ENCODE data around the gene MYLK. TPM values are rescaled to one million over a fixed set of nuclear protein-coding genes. Genes with fewer than 3 reads are reported as not detected.

The MYLK gene
- polyA plus RNA-seq, 1 donor (not counting 4 experiments of a cell fraction or from before 2014, with no cell fraction given) = 7.8 TPM

DNA sequence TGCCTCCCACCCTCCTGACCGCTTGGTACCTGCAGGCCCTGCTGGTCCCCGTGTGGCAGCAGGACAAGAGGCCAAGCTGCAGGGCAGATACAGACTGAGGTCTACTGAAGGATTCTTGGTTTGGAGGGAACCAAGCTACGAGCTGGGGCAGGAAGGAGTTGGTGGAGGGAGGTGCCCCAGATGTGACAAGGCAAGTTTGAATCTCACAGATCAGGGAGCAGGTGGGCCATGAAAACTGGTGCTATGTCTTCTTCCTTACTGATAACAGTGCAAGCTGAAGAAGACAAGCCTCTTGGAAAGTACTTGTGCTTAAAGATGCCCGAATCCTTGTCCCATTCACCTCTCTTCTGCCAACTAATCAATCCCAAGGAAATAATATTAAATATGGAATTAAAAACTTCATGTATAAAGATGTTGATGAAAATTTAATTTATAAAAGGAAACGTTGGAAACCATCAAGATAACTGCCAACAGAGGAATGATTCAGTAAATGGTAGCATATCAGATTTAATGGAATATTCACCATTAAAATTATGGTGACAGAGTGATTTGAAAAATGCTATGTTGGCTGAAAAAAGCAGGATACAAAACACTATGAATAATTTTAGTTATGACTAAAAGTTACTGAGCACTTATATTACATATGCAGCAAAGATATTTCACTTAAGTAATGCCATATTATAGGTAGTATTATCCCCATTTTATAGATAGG lies 107.9 kb downstream of the MYLK start:
- H3K4me2 ChIP-seq (ENCODE audit: control insufficient read depth, extremely low read depth, insufficient read depth, low read depth, low read length) = no peak overlapping the region
- no peaks in the 10 kb centered on the region for H3K9me1 ChIP-seq (ENCODE audit: control insufficient read depth, extremely low read depth, insufficient read depth, low read length)
- peaks cover 2% of the 10 kb centered on the region for H4K20me1 ChIP-seq (ENCODE audit: control insufficient read depth, extremely low read depth, insufficient read depth, low read length)
- no peak overlapping the region for H3K9ac ChIP-seq (ENCODE audit: control insufficient read depth, extremely low read depth, insufficient read depth, low read length)
- H3K36me3 ChIP-seq (ENCODE audit: control insufficient read depth in 2 of 2, extremely low read depth in 1 of 2, insufficient read depth in 2 of 2, low read length in 2 of 2) = no peaks in the 10 kb centered on the region
- H3K79me2 ChIP-seq (ENCODE audit: control insufficient read depth, insufficient read depth, low read length) = no peaks in the 10 kb centered on the region
- DNase-seq (ENCODE audit: low read depth, low spot score) = no peak
- no peaks in the 10 kb centered on the region for H3K4me1 ChIP-seq (ENCODE audit: control insufficient read depth, extremely low read depth, insufficient read depth, low read length)
- FAIRE-seq = no peak
- no peak for TF ChIP-seq EZH2 (IDR thresholded peaks at IDR 0.05; ENCODE audit: low read length)
- TF ChIP-seq, protein P1, sequence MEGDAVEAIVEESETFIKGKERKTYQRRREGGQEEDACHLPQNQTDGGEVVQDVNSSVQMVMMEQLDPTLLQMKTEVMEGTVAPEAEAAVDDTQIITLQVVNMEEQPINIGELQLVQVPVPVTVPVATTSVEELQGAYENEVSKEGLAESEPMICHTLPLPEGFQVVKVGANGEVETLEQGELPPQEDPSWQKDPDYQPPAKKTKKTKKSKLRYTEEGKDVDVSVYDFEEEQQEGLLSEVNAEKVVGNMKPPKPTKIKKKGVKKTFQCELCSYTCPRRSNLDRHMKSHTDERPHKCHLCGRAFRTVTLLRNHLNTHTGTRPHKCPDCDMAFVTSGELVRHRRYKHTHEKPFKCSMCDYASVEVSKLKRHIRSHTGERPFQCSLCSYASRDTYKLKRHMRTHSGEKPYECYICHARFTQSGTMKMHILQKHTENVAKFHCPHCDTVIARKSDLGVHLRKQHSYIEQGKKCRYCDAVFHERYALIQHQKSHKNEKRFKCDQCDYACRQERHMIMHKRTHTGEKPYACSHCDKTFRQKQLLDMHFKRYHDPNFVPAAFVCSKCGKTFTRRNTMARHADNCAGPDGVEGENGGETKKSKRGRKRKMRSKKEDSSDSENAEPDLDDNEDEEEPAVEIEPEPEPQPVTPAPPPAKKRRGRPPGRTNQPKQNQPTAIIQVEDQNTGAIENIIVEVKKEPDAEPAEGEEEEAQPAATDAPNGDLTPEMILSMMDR (optimal IDR thresholded peaks at IDR 0.05 in 1 of 3, IDR thresholded peaks at IDR 0.05 in 1 of 3, conservative IDR thresholded peaks at IDR 0.05 in 1 of 3; ENCODE audit: extremely low read depth in 1 of 3, insufficient read depth in 2 of 3, low read length in 3 of 3) = no peak
- H3K27me3 ChIP-seq (ENCODE audit: control insufficient read depth, extremely low read depth, insufficient read depth, low read length) = no peaks in the 10 kb centered on the region
- H3K9me3 ChIP-seq (ENCODE audit: control insufficient read depth, low read depth, low read length) = no peaks in the 10 kb centered on the region
- H3K4me3 ChIP-seq (ENCODE audit: control insufficient read depth in 2 of 3, extremely low read depth in 1 of 3, insufficient read depth in 2 of 3, low read depth in 1 of 3, low read length in 3 of 3) = no peak overlapping the region
- H3K27ac ChIP-seq (ENCODE audit: control insufficient read depth, insufficient read depth, low read length) = no peak overlapping the region
- dilution Hi-C loops (cut with MboI; ENCODE audit: extremely low pct_ligation_motif_present, low sequenced_read_pairs) = no loop called here
- no peak overlapping the region for H2AFZ ChIP-seq (ENCODE audit: control insufficient read depth, low read length)

DNA sequence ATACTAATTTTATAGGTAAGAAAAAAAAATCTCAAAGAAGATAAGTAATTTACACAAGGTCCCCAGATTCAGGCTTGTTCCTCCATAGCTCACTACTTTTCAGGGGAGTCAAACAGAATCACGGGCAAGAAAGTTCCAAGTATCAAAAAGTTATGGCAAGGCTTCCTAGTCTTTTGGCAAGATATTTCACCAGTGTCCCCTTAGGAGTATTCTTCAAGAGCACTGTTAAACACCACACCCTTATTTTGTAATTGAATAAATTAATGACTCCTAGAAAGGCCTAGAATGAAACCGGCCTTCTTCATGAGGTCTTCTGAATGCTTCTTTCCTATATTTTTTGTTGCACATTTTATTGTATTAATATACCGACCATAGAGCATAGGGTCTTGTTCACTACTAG lies 109.7 kb downstream of the MYLK start:
- Histone ChIP-seq H3K4me3 (ENCODE audit: control insufficient read depth in 2 of 3, extremely low read depth in 1 of 3, insufficient read depth in 2 of 3, low read depth in 1 of 3, low read length in 3 of 3) (no peak overlapping the region), H3K4me2 (ENCODE audit: control insufficient read depth, extremely low read depth, insufficient read depth, low read depth, low read length) (no peak overlapping the region), H4K20me1 (ENCODE audit: control insufficient read depth, extremely low read depth, insufficient read depth, low read length) (no peaks in the 10 kb centered on the region), H3K9me3 (ENCODE audit: control insufficient read depth, low read depth, low read length) (no peaks in the 10 kb centered on the region), H3K4me1 (ENCODE audit: control insufficient read depth, extremely low read depth, insufficient read depth, low read length) (no peaks in the 10 kb centered on the region), H3K27me3 (ENCODE audit: control insufficient read depth, extremely low read depth, insufficient read depth, low read length) (no peaks in the 10 kb centered on the region), H3K9ac (ENCODE audit: control insufficient read depth, extremely low read depth, insufficient read depth, low read length) (no peak overlapping the region), H3K36me3 (ENCODE audit: control insufficient read depth in 2 of 2, extremely low read depth in 1 of 2, insufficient read depth in 2 of 2, low read length in 2 of 2) (no peaks in the 10 kb centered on the region), H3K9me1 (ENCODE audit: control insufficient read depth, extremely low read depth, insufficient read depth, low read length) (no peaks in the 10 kb centered on the region), H3K27ac (ENCODE audit: control insufficient read depth, insufficient read depth, low read length) (no peak overlapping the region), H3K79me2 (ENCODE audit: control insufficient read depth, insufficient read depth, low read length) (no peaks in the 10 kb centered on the region), H2AFZ (ENCODE audit: control insufficient read depth, low read length) (no peak overlapping the region)
- no peak for DNase-seq (ENCODE audit: low read depth, low spot score)
- dilution Hi-C loops (cut with MboI; ENCODE audit: extremely low pct_ligation_motif_present, low sequenced_read_pairs) = no loop called here
- FAIRE-seq = no peak
- TF ChIP-seq, protein P1 (optimal IDR thresholded peaks at IDR 0.05 in 1 of 3, IDR thresholded peaks at IDR 0.05 in 1 of 3, conservative IDR thresholded peaks at IDR 0.05 in 1 of 3; ENCODE audit: extremely low read depth in 1 of 3, insufficient read depth in 2 of 3, low read length in 3 of 3) = no peak
- TF ChIP-seq EZH2 (IDR thresholded peaks at IDR 0.05; ENCODE audit: low read length) = no peak

All from keratinocyte (primary cell).